ENCODE results near the gene FCN3.
A peak's percentile ranks its signal among the peaks of the same experiment; 100 is the strongest.
"Not testable (repeated sequence)": the region's sequence is repeated elsewhere in the genome, so short reads cannot be mapped to it uniquely, and the experiment has no call there.

The FCN3 gene

GRCh38 chr1:27374362-27375086, at the start of gene FCN3:
Gene FCN3 (minus strand): TSS chr1:27374824. CDS start chr1:27374818, 6 bp downstream.
- no peak within 1 kb of the TSS for H3K4me3 ChIP-seq (ENCODE audit: low read depth, low read length)

GRCh38 chr1:27423709-27424108, 49.1 kb upstream of the FCN3 start:
- DNase-seq (ENCODE audit: low read depth): no peak
- H3K4me3 ChIP-seq (ENCODE audit: low read depth, low read length): no peak overlapping the region

More at GRCh38 chr1:27374362-27375086, at the start of gene FCN3:
- no peak for DNase-seq (ENCODE audit: low read depth)

GRCh38 chr1:27418326-27419185, 43.9 kb upstream of the FCN3 start:
- DNase-seq (ENCODE audit: low read depth): peak; percentile 88
- no peak overlapping the region for H3K4me3 ChIP-seq (ENCODE audit: low read depth, low read length)

- no peak for DNase-seq (ENCODE audit: low read depth)
Measured at GRCh38 chr1:27417713-27418112, 43.1 kb upstream of the FCN3 start.

GRCh38 chr1:27416387-27417111, 41.9 kb upstream of the FCN3 start:
- no peak for DNase-seq (ENCODE audit: low read depth)

More at GRCh38 chr1:27417713-27418112, 43.1 kb upstream of the FCN3 start:
- H3K4me3 ChIP-seq (ENCODE audit: low read depth, low read length): no peak overlapping the region

GRCh38 chr1:27414091-27414490, 39.5 kb upstream of the FCN3 start:
- no peak for DNase-seq (ENCODE audit: low read depth)
- H3K4me3 ChIP-seq (ENCODE audit: low read depth, low read length): no peak overlapping the region

More at GRCh38 chr1:27416387-27417111, 41.9 kb upstream of the FCN3 start:
- H3K4me3 ChIP-seq (ENCODE audit: low read depth, low read length): no peak overlapping the region

GRCh38 chr1:27413004-27413403, 38.4 kb upstream of the FCN3 start:
- H3K4me3 ChIP-seq (ENCODE audit: low read depth, low read length): no peak overlapping the region
- no peak for DNase-seq (ENCODE audit: low read depth)

- H3K4me3 ChIP-seq (ENCODE audit: low read depth, low read length): no peak overlapping the region
- no peak for DNase-seq (ENCODE audit: low read depth)
Measured at GRCh38 chr1:27412502-27412901, 37.9 kb upstream of the FCN3 start.

GRCh38 chr1:27410709-27411108, 36.1 kb upstream of the FCN3 start:
- no peak overlapping the region for H3K4me3 ChIP-seq (ENCODE audit: low read depth, low read length)
- no peak for DNase-seq (ENCODE audit: low read depth)

- DNase-seq (ENCODE audit: low read depth): no peak
- no peak overlapping the region for H3K4me3 ChIP-seq (ENCODE audit: low read depth, low read length)
Measured at GRCh38 chr1:27409669-27410068, 35.0 kb upstream of the FCN3 start.

GRCh38 chr1:27408151-27408550, 33.5 kb upstream of the FCN3 start:
- DNase-seq (ENCODE audit: low read depth): no peak
- no peak overlapping the region for H3K4me3 ChIP-seq (ENCODE audit: low read depth, low read length)

- DNase-seq (ENCODE audit: low read depth); H3K4me3 ChIP-seq (ENCODE audit: low read depth, low read length): not testable (repeated sequence)
Measured at GRCh38 chr1:27406791-27407190, 32.2 kb upstream of the FCN3 start.

- DNase-seq (ENCODE audit: low read depth): no peak
- no peak overlapping the region for H3K4me3 ChIP-seq (ENCODE audit: low read depth, low read length)
Measured at GRCh38 chr1:27406362-27406680, 31.7 kb upstream of the FCN3 start.

GRCh38 chr1:27405598-27406361, 31.2 kb upstream of the FCN3 start:
- DNase-seq (ENCODE audit: low read depth); H3K4me3 ChIP-seq (ENCODE audit: low read depth, low read length): not testable (repeated sequence)

GRCh38 chr1:27405074-27405473, 30.4 kb upstream of the FCN3 start:
- DNase-seq (ENCODE audit: low read depth): peak; percentile 56

GRCh38 chr1:27403931-27404330, 29.3 kb upstream of the FCN3 start:
- no peak overlapping the region for H3K4me3 ChIP-seq (ENCODE audit: low read depth, low read length)
- DNase-seq (ENCODE audit: low read depth): no peak

More at GRCh38 chr1:27405074-27405473, 30.4 kb upstream of the FCN3 start:
- no peak overlapping the region for H3K4me3 ChIP-seq (ENCODE audit: low read depth, low read length)

GRCh38 chr1:27403065-27403726, 28.6 kb upstream of the FCN3 start:
- peak; percentile 60 for DNase-seq (ENCODE audit: low read depth)
- H3K4me3 ChIP-seq (ENCODE audit: low read depth, low read length): no peak overlapping the region

GRCh38 chr1:27402349-27402754, 27.7 kb upstream of the FCN3 start:
- DNase-seq (ENCODE audit: low read depth): no peak
- no peak overlapping the region for H3K4me3 ChIP-seq (ENCODE audit: low read depth, low read length)

GRCh38 chr1:27400963-27401341, 26.3 kb upstream of the FCN3 start:
- H3K4me3 ChIP-seq (ENCODE audit: low read depth, low read length): no peak overlapping the region
- no peak for DNase-seq (ENCODE audit: low read depth)
